A549 (cell line): Measurements from ENCODE around the gene NUMA1.

Source experiments
- BHLHE40 ChIP-seq: IDR thresholded peaks from 2 replicates; pipeline ENCODE4 v1.6.1; 2012; ENCODE audit warnings: low read depth, low read length, inconsistent platforms
- CHD2 ChIP-seq: fragments of 150-350 bp; IDR thresholded peaks from 2 replicates; pipeline ENCODE4 v1.6.1; 2014; ENCODE audit warnings: low read length; ENCODE audit not compliant: partially characterized antibody
- CTCF ChIP-seq: fragments of >200 bp; sonication (Bioruptor Twin); formaldehyde crosslinking; IDR thresholded peaks from 3 replicates; pipeline ENCODE4 v1.5.1; 2016
- POLR2A ChIP-seq: IDR thresholded peaks from 2 replicates; pipeline ENCODE4 v1.6.1; 2012; ENCODE audit warnings: mild to moderate bottlenecking, low read length

DNA sequence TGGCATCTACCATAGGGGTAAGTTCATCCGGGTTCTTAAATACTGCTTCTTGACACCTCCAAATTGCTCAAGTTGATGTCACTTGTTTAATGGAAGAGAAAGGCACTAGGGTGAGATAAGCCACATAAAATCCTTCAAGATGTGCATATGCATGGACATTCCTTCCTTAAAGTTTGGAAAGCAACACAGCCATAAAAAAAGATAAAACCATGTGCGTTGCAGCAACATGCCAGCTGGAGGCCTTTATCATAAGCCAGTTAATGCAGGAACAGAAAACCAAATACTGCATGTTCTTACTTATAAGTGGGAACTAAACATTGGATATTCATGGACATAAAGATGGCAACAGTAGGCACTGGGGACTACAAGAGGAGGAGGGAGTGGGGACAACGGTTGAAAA, 89.6 kb downstream of the NUMA1 start:
- no peak for TF ChIP-seq POLR2A
- no peak for TF ChIP-seq CTCF
- no peak for TF ChIP-seq BHLHE40
- TF ChIP-seq CHD2 = no peak
